Retinal pigment epithelial cell (primary cell): Measurements from ENCODE around the gene SNAI3.

Experiments
- DNase-seq: peaks from one replicate; pipeline ENCODE4 v3.0.0-alpha.2; 2010; ENCODE audit warnings: low read depth
- H3K4me3 ChIP-seq: 2 replicates; pipeline ENCODE4 v1.5.1; 2011; ENCODE audit warnings: mild to moderate bottlenecking, low read length, control low read depth, moderate library complexity
- CTCF ChIP-seq: conservative IDR thresholded peaks from 2 replicates; pipeline ENCODE4 v1.5.1; 2011; ENCODE audit warnings: low read depth, low read length, control low read depth, inconsistent platforms

SNAI3 gene

GRCh38 chr16:88702371-88703210, 16.3 kb upstream of the SNAI3 start:
- TF ChIP-seq CTCF = no peak
- no peak overlapping the region for H3K4me3 ChIP-seq
- no peak for DNase-seq

- DNase-seq = no peak
- H3K4me3 ChIP-seq = no peak overlapping the region
- TF ChIP-seq CTCF = no peak
Observed at GRCh38 chr16:88701581-88702370, 15.5 kb upstream of the SNAI3 start.

- peak; percentile 39 for DNase-seq
- TF ChIP-seq CTCF = no peak
- H3K4me3 ChIP-seq = no peak overlapping the region
Observed at GRCh38 chr16:88700636-88701482, 14.6 kb upstream of the SNAI3 start.

- TF ChIP-seq CTCF = no peak
- no peak for DNase-seq
- H3K4me3 ChIP-seq = no peak overlapping the region
Observed at GRCh38 chr16:88700322-88700635, 14.0 kb upstream of the SNAI3 start.

GRCh38 chr16:88699180-88699579, 12.9 kb upstream of the SNAI3 start:
- TF ChIP-seq CTCF = no peak
- DNase-seq = no peak
- H3K4me3 ChIP-seq = no peak overlapping the region

- DNase-seq = no peak
- TF ChIP-seq CTCF = no peak
- no peak overlapping the region for H3K4me3 ChIP-seq
Observed at GRCh38 chr16:88698646-88699045, 12.3 kb upstream of the SNAI3 start.
